Nephron progenitor cell (in vitro differentiated cells): ENCODE results near the gene SLC4A4.

Experiments
- DNase-seq: peaks from one replicate; pipeline ENCODE4 v3.0.0; 2021
- H3K27ac Mint-ChIP-seq: 2 replicates; pipeline ENCODE4 v1.8.0; 2021; ENCODE audit warnings: mild to moderate bottlenecking, moderate library complexity, mixed read lengths
- H3K27me3 Mint-ChIP-seq: 2 replicates; pipeline ENCODE4 v1.8.0; 2021; ENCODE audit warnings: mild to moderate bottlenecking, low read depth, mixed read lengths; ENCODE audit not compliant: poor library complexity
- H3K36me3 Mint-ChIP-seq: 2 replicates; pipeline ENCODE4 v1.8.0; 2021; ENCODE audit warnings: low read depth, mixed read lengths
- H3K4me1 Mint-ChIP-seq: 2 replicates; pipeline ENCODE4 v1.8.0; 2021; ENCODE audit warnings: mixed read lengths
- H3K4me3 Mint-ChIP-seq: 2 replicates; pipeline ENCODE4 v1.8.0; 2021; ENCODE audit warnings: mild to moderate bottlenecking, moderate library complexity, mixed read lengths
- H3K9me3 Mint-ChIP-seq: 2 replicates; pipeline ENCODE4 v1.8.0; 2021; ENCODE audit warnings: mild to moderate bottlenecking, moderate library complexity, mixed read lengths
- CTCF ChIP-seq: fragments of 200-600 bp; sonication (generic); IDR thresholded peaks from 2 replicates; pipeline ENCODE4 v1.5.0; 2021; ENCODE audit warnings: antibody characterized with exemption

The SLC4A4 gene

GRCh38 chr4:71470524-71470923 lies 131.7 kb downstream of the SLC4A4 start:
- Mint-ChIP-seq H3K4me1 (no peaks in the 10 kb centered on the region), H3K27ac (no peak overlapping the region), H3K9me3 (no peaks in the 10 kb centered on the region), H3K4me3 (no peak overlapping the region), H3K36me3 (no peaks in the 10 kb centered on the region), H3K27me3 (peaks cover 7% of the 10 kb centered on the region)
- no peak for DNase-seq
- no peak for TF ChIP-seq CTCF

- DNase-seq, result no peak
- Mint-ChIP-seq H3K4me3 (no peak overlapping the region), H3K27ac (no peak overlapping the region), H3K9me3 (no peaks in the 10 kb centered on the region), H3K4me1 (no peaks in the 10 kb centered on the region), H3K36me3 (no peaks in the 10 kb centered on the region), H3K27me3 (no peaks in the 10 kb centered on the region)
- TF ChIP-seq CTCF, result no peak
Observed at GRCh38 chr4:71472946-71473345, 134.1 kb downstream of the SLC4A4 start.

- H3K4me3 Mint-ChIP-seq, result no peak overlapping the region
- H3K4me1 Mint-ChIP-seq, result no peaks in the 10 kb centered on the region
- H3K27me3 Mint-ChIP-seq, result no peaks in the 10 kb centered on the region
- H3K27ac Mint-ChIP-seq, result no peak overlapping the region
- H3K9me3 Mint-ChIP-seq, result no peaks in the 10 kb centered on the region
- no peak for DNase-seq
- no peak for TF ChIP-seq CTCF
- H3K36me3 Mint-ChIP-seq, result no peaks in the 10 kb centered on the region
Observed at GRCh38 chr4:71473541-71474240, 134.9 kb downstream of the SLC4A4 start.

- Mint-ChIP-seq H3K9me3 (no peaks in the 10 kb centered on the region), H3K4me3 (no peak overlapping the region), H3K4me1 (no peaks in the 10 kb centered on the region), H3K27me3 (no peaks in the 10 kb centered on the region), H3K27ac (no peak overlapping the region), H3K36me3 (no peaks in the 10 kb centered on the region)
- TF ChIP-seq CTCF, result no peak
- no peak for DNase-seq
Observed at GRCh38 chr4:71474731-71475130, 135.9 kb downstream of the SLC4A4 start.

- no peaks in the 10 kb centered on the region for H3K9me3 Mint-ChIP-seq
- no peak overlapping the region for H3K4me3 Mint-ChIP-seq
- H3K36me3 Mint-ChIP-seq, result no peaks in the 10 kb centered on the region
- H3K27me3 Mint-ChIP-seq, result no peaks in the 10 kb centered on the region
- H3K4me1 Mint-ChIP-seq, result no peaks in the 10 kb centered on the region
- H3K27ac Mint-ChIP-seq, result no peak overlapping the region
- DNase-seq, result no peak
- no peak for TF ChIP-seq CTCF
Observed at GRCh38 chr4:71476240-71476639, 137.4 kb downstream of the SLC4A4 start.
